Activated naive CD8-positive, alpha-beta T cell treated with anti-CD3 and anti-CD28 coated beads, Interleukin-2, amount 50 U/mL, for 16 hours (primary cell): ENCODE measurements around the gene C20orf202.

ENCODE experiments used
- DNase-seq: peaks from one replicate; pipeline ENCODE4 v3.0.0-alpha.2; 2020; ENCODE audit warnings: low read depth, low spot score

Gene C20orf202

DNA sequence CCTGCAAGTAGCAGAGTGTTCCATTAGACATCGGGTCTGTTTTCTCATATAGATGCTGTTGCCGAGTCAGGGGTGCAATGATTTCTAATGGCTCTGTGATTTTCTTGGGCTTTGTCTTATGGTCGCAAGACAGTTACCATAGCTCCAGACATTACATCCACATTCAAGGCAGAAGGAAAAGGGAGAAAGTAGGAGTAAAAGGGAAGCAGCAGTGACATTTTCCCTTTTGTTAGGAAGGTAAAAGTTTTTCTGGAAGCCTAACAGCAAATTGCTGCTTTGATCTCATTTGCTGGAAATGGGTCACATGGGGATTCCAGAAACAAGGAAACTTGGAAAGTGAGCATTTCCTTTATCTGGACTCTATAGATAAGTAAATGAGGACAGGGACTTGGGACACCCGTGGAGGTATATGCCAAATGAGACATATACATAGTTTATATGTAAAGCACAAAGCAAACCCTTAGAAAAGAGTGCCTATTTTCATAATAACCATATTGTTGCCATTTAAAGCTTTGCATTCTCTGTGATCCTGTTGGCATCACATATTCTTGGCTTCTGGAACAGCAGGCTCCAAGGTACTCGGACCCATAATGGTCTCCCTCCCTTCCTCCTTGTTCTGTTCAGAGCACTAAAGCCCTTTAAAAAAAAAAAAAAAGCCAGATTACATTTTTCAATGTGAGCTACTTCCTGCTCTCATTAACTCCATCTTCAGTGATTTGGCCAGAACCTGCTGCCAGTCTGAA is at the start of gene C20orf202:
Gene C20orf202, plus strand, starts transcription at position 693 of the 743 bp plus-strand sequence. CDS start 132 bp downstream, outside the sequence.
- DNase-seq, result no peak

DNA sequence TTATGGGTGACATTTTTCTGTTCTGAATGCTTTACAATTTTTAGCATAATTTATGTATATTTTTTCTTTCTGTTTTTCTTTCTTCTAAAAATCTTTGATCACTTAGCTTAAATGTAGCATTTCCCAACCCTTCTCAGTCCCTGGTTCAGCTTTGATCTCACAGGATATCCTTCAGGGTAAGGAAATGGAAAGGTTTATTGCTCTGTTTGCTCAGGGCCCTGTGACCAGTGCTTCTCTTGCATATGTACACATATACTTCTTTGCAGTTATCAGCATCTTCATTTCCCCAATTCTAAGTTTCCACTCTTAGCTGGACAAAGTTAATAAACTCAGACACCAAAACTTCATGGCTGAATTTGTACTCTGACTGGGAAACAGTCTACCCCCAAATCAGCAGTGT is 49.0 kb upstream of the C20orf202 start:
- DNase-seq, result no peak

GRCh38 chr20:1154691-1155090 is 48.6 kb upstream of the C20orf202 start:
- DNase-seq, result no peak

DNA sequence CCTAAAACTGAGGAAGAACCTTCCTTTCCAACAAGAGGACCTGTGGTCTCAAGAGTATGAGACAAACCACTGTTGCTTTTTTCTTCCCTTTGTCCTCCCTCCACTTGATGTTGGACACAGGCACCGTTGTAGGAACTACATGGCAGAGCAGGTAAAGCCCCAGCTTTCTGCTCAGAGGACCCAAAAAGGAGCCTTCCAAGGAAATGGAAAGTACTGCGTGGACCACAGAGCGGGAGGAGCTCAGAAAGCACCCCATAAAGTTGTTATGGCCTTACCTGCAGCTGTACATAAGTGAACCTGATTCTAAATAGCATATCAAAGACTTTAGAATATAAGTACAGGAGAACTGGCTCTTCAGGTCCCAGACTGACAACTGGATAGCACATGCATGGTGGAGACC is 47.9 kb upstream of the C20orf202 start:
- DNase-seq, result no peak

GRCh38 chr20:1160496-1160895 is 42.8 kb upstream of the C20orf202 start:
- DNase-seq, result no peak

DNA sequence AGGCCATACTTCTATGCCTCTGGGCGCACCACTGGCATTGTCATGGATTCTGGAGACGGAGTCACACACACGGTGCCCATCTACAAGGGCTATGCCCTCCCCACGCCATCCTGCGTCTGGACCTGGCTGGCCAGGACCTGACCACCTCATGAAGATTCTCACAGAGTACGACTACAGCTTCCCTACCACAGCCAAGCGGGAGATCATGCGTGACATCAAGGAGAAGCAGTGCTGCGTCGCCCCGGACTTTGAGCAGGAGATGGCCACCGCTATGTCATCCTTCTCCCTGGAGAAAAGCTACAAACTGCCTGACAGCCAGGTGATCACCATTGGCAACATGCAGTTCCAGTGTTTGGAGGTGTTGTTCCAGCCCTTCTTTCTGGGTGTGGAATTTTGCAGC is 42.3 kb upstream of the C20orf202 start:
- no peak for DNase-seq

DNA sequence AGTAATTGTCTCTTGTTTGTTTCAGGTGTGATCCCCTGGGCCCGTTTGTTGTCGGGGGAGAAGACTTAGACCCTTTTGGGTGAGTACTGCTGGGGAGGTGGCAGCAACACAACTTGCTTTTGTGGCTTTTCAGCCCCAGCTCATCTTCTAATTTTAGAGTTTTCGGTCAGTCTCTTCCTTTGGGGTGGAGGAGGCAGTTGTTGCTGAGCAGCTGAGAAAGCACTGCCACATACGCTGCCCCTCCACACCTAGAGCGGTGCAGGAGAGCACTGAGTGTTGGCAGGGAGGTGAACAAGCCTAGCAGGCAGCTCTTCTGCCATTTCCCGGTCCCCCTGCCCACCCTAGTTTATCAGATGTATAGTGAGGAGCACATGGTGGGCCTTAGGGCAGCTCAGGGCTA is 40.1 kb upstream of the C20orf202 start:
- no peak for DNase-seq

- DNase-seq, result no peak
Observed at GRCh38 chr20:1163653-1164052, 39.6 kb upstream of the C20orf202 start.

DNA sequence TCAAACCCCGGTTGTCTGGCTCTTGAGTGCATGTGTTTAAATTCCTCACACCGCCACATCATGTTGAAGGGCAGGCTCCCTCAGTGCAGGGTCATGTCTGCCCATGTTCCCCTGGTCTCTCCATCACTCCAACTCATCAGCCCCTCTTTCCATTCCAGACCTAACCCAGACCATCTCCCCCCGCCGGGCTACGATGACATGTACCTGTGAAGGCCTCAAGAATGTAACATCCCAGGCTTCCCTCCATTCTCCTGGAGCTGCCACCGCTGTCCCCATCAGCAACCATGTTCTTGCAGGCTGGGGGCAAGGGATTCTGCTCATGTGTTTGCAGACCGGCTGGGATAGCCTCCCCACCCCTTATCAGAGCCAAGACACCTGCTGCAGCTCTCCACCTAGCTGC is 38.4 kb upstream of the C20orf202 start:
- DNase-seq, result no peak

- DNase-seq, result no peak
Observed at GRCh38 chr20:1165521-1165920, 37.7 kb upstream of the C20orf202 start.

DNA sequence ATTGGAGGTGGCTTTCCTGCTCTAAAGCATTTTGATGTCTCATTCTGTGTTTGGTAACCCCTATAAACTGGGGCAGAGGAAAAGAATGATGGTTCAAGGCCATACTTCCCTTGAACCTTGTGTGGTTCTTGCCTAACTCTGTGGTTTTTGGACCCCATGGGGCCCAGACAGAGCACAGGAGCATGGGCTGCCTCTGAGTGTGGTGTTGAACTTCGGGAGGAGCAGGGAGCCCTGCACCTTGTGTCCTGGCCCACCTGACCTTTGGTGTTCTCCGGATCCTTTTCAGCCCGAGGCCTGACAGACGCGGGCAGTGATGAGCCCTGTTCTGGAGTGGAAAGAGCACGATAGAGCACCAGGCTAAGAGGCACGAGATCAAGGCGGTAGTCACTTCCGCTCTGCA is 37.3 kb upstream of the C20orf202 start:
- no peak for DNase-seq

GRCh38 chr20:1166948-1167720 is 36.1 kb upstream of the C20orf202 start:
- no peak for DNase-seq

DNA sequence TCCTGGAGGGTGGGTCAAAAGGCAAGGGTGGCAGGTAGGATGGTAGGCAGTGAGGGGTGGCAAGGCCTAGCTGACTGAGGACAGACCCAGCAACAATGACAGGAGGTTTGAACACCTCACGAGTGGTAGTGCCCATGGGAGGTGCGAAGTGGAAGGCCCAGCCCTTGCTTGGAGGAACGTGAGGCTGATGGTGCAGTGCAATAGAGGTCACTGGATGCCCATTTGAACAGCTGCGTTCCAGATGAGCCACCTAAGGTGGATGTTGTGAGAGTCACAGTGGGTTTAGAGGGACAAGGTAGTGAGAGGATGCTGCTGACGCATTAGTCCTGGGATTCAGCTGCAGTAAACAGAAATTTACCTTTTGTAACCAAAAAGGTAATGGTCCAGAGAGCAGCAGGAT is 34.0 kb upstream of the C20orf202 start:
- no peak for DNase-seq

DNA sequence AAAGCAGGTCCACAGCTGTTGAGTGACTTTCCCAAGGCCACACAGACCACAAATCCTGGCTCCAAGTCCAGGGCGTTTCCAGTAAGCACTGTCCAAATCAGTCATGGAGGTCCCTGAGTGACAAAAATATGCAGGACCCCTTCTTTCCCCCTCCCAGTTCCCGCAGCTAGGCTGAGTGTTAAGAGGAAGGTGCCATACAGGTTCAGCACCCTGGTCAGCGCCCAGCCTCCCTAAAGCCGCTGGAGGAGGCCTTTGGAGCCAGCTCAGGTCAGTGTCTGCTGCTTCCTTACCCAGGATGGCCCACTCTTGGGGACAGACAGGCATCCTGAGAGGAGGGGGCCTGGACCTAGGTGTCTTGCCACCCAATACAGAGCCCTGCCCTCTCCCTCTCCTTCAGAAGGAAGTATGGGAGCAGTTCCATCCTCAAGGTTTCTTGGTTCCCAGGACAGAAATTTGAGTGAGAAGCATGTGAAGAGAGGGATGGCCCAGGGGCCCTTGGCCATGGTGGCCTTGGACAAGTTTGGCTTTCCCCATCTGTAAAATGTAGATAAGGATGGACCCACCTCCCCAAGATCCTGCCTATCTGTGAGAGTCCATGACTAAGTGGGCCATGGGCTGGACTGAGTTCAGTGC is 31.7 kb upstream of the C20orf202 start:
- DNase-seq, result no peak

DNA sequence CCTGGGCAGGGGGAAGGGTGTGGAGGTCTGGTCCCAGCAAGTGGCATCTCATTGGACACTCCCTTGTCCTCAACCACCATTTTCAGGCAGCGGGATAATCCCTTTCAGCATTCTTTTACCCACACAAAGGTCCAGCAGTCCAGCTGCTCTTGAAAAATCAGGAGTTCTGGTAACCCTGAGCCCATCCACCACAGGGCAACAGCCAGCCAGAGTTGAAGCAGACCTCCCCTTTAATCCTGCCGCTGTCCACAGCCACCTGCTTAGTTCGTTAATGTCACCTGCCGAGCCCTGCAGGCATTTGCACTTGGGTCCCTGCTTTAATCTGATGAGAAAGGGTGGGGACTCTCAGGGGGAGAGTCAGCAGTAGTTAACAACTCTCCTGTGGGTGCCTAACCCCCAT is 29.6 kb upstream of the C20orf202 start:
- no peak for DNase-seq

DNA sequence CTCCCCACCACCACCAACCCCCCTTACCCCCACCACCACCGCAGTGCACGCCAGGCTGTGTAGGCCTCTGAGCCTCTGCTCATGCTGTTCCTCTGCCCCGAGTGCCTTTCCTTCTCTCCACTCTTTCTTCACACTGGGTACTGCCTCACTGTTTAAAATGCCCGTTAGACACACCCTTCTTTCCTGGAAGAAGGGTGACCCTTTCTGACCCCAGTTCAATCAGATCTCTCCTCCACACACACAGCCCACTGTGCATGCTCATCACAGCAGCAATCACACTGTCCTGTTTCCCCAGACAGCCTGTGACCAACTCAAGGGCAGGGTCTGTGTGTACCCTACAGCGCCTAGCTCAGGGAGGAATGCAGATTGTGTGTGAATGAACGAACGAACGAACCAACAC is 28.5 kb upstream of the C20orf202 start:
- DNase-seq, result no peak

GRCh38 chr20:1177680-1178079 is 25.6 kb upstream of the C20orf202 start:
- no peak for DNase-seq

DNA sequence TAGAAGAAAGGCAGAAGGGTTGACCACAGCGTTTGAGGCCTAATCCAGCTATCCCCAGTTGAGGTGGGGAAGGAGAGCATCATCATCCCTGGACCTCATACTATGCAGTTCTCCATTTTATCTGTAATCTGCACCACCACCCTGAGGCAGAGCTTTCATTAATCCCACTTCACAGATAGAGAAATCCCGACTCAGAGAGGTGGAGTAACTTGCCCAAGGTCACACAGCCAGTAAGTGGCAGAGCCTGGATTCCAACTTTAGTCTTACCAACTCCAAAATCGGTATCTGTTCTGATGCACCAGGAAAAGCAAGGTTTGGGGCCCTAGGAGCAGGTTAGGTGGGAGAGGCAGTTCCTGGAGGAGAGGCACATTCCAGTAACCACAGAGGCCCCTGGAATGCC is 25.2 kb upstream of the C20orf202 start:
- no peak for DNase-seq

DNA sequence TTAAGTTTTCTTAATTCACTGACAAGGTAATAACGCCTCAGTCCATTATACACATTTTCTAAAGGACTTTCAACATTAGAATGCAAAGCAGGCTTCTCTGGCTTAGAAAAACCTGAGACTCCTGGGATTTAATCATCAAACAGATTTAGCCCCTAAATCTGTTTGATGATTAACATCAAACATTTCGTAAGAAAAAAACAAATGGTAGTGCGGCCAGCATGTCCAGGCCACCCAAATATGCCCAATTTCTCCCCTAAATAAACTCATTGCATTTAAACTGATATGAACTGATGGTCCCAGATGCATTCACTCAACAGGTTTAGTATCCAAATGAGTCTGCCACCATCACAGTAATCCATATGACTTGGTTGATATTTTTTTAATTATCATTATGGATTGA is 24.6 kb upstream of the C20orf202 start:
- no peak for DNase-seq

DNA sequence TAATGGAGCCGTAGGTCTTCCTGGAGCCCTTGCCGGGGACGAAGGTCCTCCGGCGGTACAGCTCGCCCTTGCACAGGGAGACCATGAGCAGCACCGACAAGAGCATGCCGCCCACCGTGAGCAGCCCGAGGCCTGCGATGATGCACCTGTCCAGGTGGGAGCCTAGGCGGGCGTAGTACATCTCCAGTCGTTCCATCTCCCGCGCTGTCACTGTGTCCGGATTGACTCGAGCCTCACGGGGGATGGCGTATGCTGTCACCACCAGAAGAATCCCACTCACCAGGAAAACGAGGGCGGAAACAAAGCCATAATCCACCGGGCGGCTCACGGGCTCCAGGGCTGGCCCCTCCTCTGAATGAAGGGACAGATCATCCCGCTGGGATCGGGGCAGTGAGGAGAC is 22.3 kb upstream of the C20orf202 start:
- no peak for DNase-seq

- DNase-seq, result no peak
Observed at GRCh38 chr20:1182106-1182505, 21.1 kb upstream of the C20orf202 start.

DNA sequence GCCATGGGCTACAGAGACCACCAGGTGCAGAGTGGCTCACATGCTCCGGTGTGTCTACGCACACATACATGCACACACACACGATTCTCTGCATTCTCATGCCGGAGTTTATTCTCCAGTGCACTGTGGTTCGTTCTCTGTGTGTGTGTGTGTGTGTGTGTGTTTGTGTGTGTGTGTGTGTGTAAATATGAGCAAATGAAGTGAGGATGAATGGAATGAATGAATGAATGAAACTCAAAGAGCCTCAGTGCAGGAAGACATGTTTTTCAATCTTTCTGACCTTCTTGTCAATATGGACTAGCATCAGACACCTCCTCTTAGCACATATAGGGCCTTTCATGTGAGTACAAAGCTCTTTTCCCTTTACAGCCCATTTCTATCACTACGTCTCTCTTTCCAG is 20.1 kb upstream of the C20orf202 start:
- DNase-seq, result no peak

GRCh38 chr20:1184260-1184637 is 19.0 kb upstream of the C20orf202 start:
- no peak for DNase-seq
